Chondrocyte (in vitro differentiated cells): ENCODE results near the gene RPS2. TPM values are rescaled to one million over a fixed set of nuclear protein-coding genes. Genes with fewer than 3 reads are reported as not detected.

Experiments
- total RNA-seq: library from RNA; stranded (reverse); gene quantifications from 3 replicates; pipeline ENCODE4 v1.2.1, GENCODE V29; 2021

RPS2 gene
- total RNA-seq, 1 donor from 2014 or later: 1,662 TPM

Other genes starting within 250 kb of the RPS2 start
- gene NME3, start 193.3 kb downstream of the RPS2 start, total RNA-seq: 51.0 to 62.9 TPM (median 53.8 TPM) in 3 replicates
- 16.9 to 28.4 TPM (median 19.7 TPM) in 3 replicates for gene EME2, start 192.0 kb downstream of the RPS2 start, total RNA-seq
- gene MRPS34, start 191.7 kb downstream of the RPS2 start, total RNA-seq: 54.5 to 78.7 TPM (median 60.4 TPM) in 3 replicates
- 30.8 to 32.1 TPM (median 31.5 TPM) in 3 replicates for gene SPSB3, start 182.3 kb downstream of the RPS2 start, total RNA-seq
- 36.5 to 46.0 TPM (median 40.7 TPM) in 3 replicates for gene NUBP2, start 181.9 kb downstream of the RPS2 start, total RNA-seq
- gene IGFALS, start 171.1 kb downstream of the RPS2 start, total RNA-seq: 0.12 to 0.31 TPM in 2 of 3 replicates, not detected in the other
- gene HAGH, start 138.0 kb downstream of the RPS2 start, total RNA-seq: 46.5 to 56.7 TPM (median 55.1 TPM) in 3 replicates
- 25.8 to 27.1 TPM (median 25.9 TPM) in 3 replicates for gene FAHD1, start 137.6 kb downstream of the RPS2 start, total RNA-seq
- 1.1 to 1.3 TPM (median 1.2 TPM) in 3 replicates for gene MEIOB, start 92.7 kb downstream of the RPS2 start, total RNA-seq
- gene HS3ST6, start 46.4 kb downstream of the RPS2 start, total RNA-seq: not detected in 3 replicates
- 18.3 to 19.1 TPM (median 18.8 TPM) in 3 replicates for gene MSRB1, start 21.6 kb downstream of the RPS2 start, total RNA-seq
- not detected in 3 replicates for gene RPL3L, start 10.1 kb downstream of the RPS2 start, total RNA-seq
- 97.9 to 131 TPM (median 110 TPM) in 3 replicates for gene NDUFB10, start 5.3 kb downstream of the RPS2 start, total RNA-seq
- not detected in 3 replicates for gene RNF151, start 2.0 kb upstream of the RPS2 start, total RNA-seq
- 20.9 to 40.1 TPM (median 21.6 TPM) in 3 replicates for gene TBL3, start 7.2 kb upstream of the RPS2 start, total RNA-seq
- gene NOXO1, start 16.6 kb upstream of the RPS2 start, total RNA-seq: 0.25 to 0.48 TPM (median 0.26 TPM) in 3 replicates
- gene GFER, start 19.4 kb upstream of the RPS2 start, total RNA-seq: 17.0 to 19.7 TPM (median 17.5 TPM) in 3 replicates
- gene SYNGR3, start 25.1 kb upstream of the RPS2 start, total RNA-seq: 0.39 to 0.74 TPM (median 0.67 TPM) in 3 replicates
- gene ZNF598, start 45.0 kb upstream of the RPS2 start, total RNA-seq: 39.0 to 43.4 TPM (median 41.7 TPM) in 3 replicates
- 1.1 to 3.7 TPM (median 2.5 TPM) in 3 replicates for gene NPW, start 55.0 kb upstream of the RPS2 start, total RNA-seq
- 61.5 to 89.4 TPM (median 87.0 TPM) in 3 replicates for gene NHERF2, start 62.1 kb upstream of the RPS2 start, total RNA-seq
- gene NTHL1, start 83.0 kb upstream of the RPS2 start, total RNA-seq: 12.6 to 15.4 TPM (median 14.2 TPM) in 3 replicates
- gene TSC2, start 83.2 kb upstream of the RPS2 start, total RNA-seq: 107 to 158 TPM (median 108 TPM) in 3 replicates
- 131 to 230 TPM (median 216 TPM) in 3 replicates for gene PKD1, start 171.1 kb upstream of the RPS2 start, total RNA-seq
- 0.28 to 1.1 TPM (median 0.80 TPM) in 3 replicates for gene RAB26, start 183.8 kb upstream of the RPS2 start, total RNA-seq
- gene TRAF7, start 191.0 kb upstream of the RPS2 start, total RNA-seq: 62.1 to 71.3 TPM (median 63.4 TPM) in 3 replicates
- 1.3 to 3.6 TPM (median 2.3 TPM) in 3 replicates for gene CASKIN1, start 231.8 kb upstream of the RPS2 start, total RNA-seq
- 37.1 to 41.4 TPM (median 39.3 TPM) in 3 replicates for gene MLST8, start 240.6 kb upstream of the RPS2 start, total RNA-seq
- 5.4 to 7.3 TPM (median 6.9 TPM) in 3 replicates for gene BRICD5, start 246.0 kb upstream of the RPS2 start, total RNA-seq